Thyroid gland (tissue), 4 donors: ENCODE data around the gene CUL3. TPM values are rescaled to one million over a fixed set of nuclear protein-coding genes. Genes with fewer than 3 reads are reported as not detected.

ENCODE experiments used
- DNase-seq, 2 donors: peaks; one replicate each; pipeline ENCODE4 v3.0.0-alpha.2; 2019
- H3K27ac ChIP-seq, 3 donors: fragments of 200-600 bp; sonication (generic); 1 replicate in 2 of 3; 2 replicates in 1 of 3; pipeline ENCODE4 v1.5.1; 2016 to 2019; ENCODE audit warnings: mild to moderate bottlenecking in 1 of 3, moderate library complexity in 1 of 3
- H3K27me3 ChIP-seq: fragments of 200-600 bp; sonication (generic); one replicate; pipeline ENCODE4 v1.5.1; 2019
- H3K36me3 ChIP-seq, 2 donors: fragments of 200-600 bp; sonication (generic); one replicate each; pipeline ENCODE4 v1.5.1; 2016 to 2019
- H3K4me1 ChIP-seq, 2 donors: fragments of 200-600 bp; sonication (generic); one replicate each; pipeline ENCODE4 v1.5.1; 2017 to 2019
- H3K4me3 ChIP-seq, 3 donors: fragments of 200-600 bp; sonication (generic); replicated peaks in 1 of 3; 1 replicate in 2 of 3; 2 replicates in 1 of 3; pipeline ENCODE4 v1.5.1; 2016; ENCODE audit warnings: mild to moderate bottlenecking in 1 of 3
- H3K9me3 ChIP-seq: fragments of 200-600 bp; sonication (generic); one replicate; pipeline ENCODE4 v1.5.1; 2017
- CTCF ChIP-seq, 6 experiments: fragments of 200-600 bp in 3 of 6; fragments of 450-650 bp in 3 of 6; sonication (generic) in 3 of 6; IDR thresholded peaks; one replicate each; pipeline ENCODE4 v1.5.1; 2016 to 2019; ENCODE audit warnings: antibody characterized with exemption in 6 of 6, mild to moderate bottlenecking in 2 of 6, inconsistent platforms in 1 of 6, moderate library complexity in 1 of 6
- POLR2A ChIP-seq, 2 donors: fragments of 450-650 bp; IDR thresholded peaks; one replicate each; pipeline ENCODE4 v1.6.1; 2017; ENCODE audit warnings: antibody characterized with exemption in 2 of 2, mild to moderate bottlenecking in 2 of 2, moderate library complexity in 1 of 2
- WGBS, 2 donors: methylation state at CpG; one replicate each; pipeline ENCODE4 v1.1.5; 2017; 5-methylcytosine and 5-hydroxymethylcytosine counted together
- intact Hi-C: fragments of 100-400 bp; cut with DNase I; formaldehyde crosslinking; loops from one replicate; pipeline ENCODE4 v1.15.1; 2023
- total RNA-seq, 4 donors: library from RNA; depleted of rRNA; stranded (reverse); fragments of >200 nt; gene quantifications; one replicate each; pipeline ENCODE4 v1.2.3, GENCODE V29; 2016

The CUL3 gene
- total RNA-seq, 4 donors from 2014 or later, result 91.9 to 122 (median 107) TPM

GRCh38 chr2:224565452-224566035 is 19.6 kb downstream of the CUL3 start:
- intact Hi-C loops, result no loop called here
- no peak overlapping the region for H3K4me3 ChIP-seq
- TF ChIP-seq CTCF (IDR thresholded peaks at IDR 0.05), result no peak
- H3K9me3 ChIP-seq, result no peaks in the 10 kb centered on the region
- H3K36me3 ChIP-seq, result no peaks in the 10 kb centered on the region
- WGBS, 2 donors, result 80 to 85% methylated on average over 4 of the region's 4 CpGs
- DNase-seq, result no peak
- peaks cover 42 to 69% of the 10 kb centered on the region in 2 donors for H3K4me1 ChIP-seq
- no peak overlapping the region for H3K27ac ChIP-seq
- no peaks in the 10 kb centered on the region for H3K27me3 ChIP-seq

- intact Hi-C loops, result no loop called here
- no peak for DNase-seq
- Histone ChIP-seq H3K4me3 (no peak overlapping the region), H3K9me3 (no peaks in the 10 kb centered on the region), H3K27me3 (no peaks in the 10 kb centered on the region), H3K4me1 (peaks cover 31 to 55% of the 10 kb centered on the region in 2 donors), H3K36me3 (no peaks in the 10 kb centered on the region), H3K27ac (no peak overlapping the region)
- TF ChIP-seq CTCF (IDR thresholded peaks at IDR 0.05) (no peak), POLR2A (IDR thresholded peaks at IDR 0.05) (no peak)
These were observed 21.6 kb downstream of the CUL3 start for GRCh38 chr2:224563537-224563936.

- H3K4me3 ChIP-seq, result no peak overlapping the region
- intact Hi-C loops, result no loop called here
These were observed 22.3 kb downstream of the CUL3 start for GRCh38 chr2:224562831-224563230.

GRCh38 chr2:224561234-224562005 is 23.7 kb downstream of the CUL3 start:
- Histone ChIP-seq H3K9me3 (no peaks in the 10 kb centered on the region), H3K27me3 (no peaks in the 10 kb centered on the region), H3K4me3 (no peak overlapping the region), H3K4me1 (peaks cover 31 to 49% of the 10 kb centered on the region in 2 donors), H3K36me3 (no peaks in the 10 kb centered on the region), H3K27ac (no peak overlapping the region)
- TF ChIP-seq POLR2A (IDR thresholded peaks at IDR 0.05) (no peak), CTCF (IDR thresholded peaks at IDR 0.05) (no peak)
- intact Hi-C loops, result no loop called here
- no peak for DNase-seq
- 53 to 57% methylated on average over 7 of the region's 7 CpGs for WGBS, 2 donors

More at GRCh38 chr2:224562831-224563230, 22.3 kb downstream of the CUL3 start:
- 91% methylated on average over 4 of the region's 4 CpGs for WGBS, 2 donors
- TF ChIP-seq POLR2A (IDR thresholded peaks at IDR 0.05), result no peak
- no peak for TF ChIP-seq CTCF (IDR thresholded peaks at IDR 0.05)
- Histone ChIP-seq H3K27me3 (no peaks in the 10 kb centered on the region), H3K9me3 (no peaks in the 10 kb centered on the region), H3K27ac (no peak overlapping the region), H3K4me1 (peaks cover 29 to 52% of the 10 kb centered on the region in 2 donors), H3K36me3 (no peaks in the 10 kb centered on the region)
- no peak for DNase-seq

GRCh38 chr2:224560549-224560948 is 24.6 kb downstream of the CUL3 start:
- intact Hi-C loops, result no loop called here
- DNase-seq, result no peak
- peaks cover 35 to 46% of the 10 kb centered on the region in 2 donors for H3K4me1 ChIP-seq
- 95 to 97% methylated on average over 2 of the region's 2 CpGs for WGBS, 2 donors
- H3K36me3 ChIP-seq, result no peaks in the 10 kb centered on the region
- H3K9me3 ChIP-seq, result no peaks in the 10 kb centered on the region
- no peak overlapping the region for H3K4me3 ChIP-seq
- TF ChIP-seq CTCF (IDR thresholded peaks at IDR 0.05) (no peak), POLR2A (IDR thresholded peaks at IDR 0.05) (no peak)
- H3K27me3 ChIP-seq, result no peaks in the 10 kb centered on the region
- no peak overlapping the region for H3K27ac ChIP-seq
